ENCODE results near the gene NOM1.

NOM1 gene

DNA sequence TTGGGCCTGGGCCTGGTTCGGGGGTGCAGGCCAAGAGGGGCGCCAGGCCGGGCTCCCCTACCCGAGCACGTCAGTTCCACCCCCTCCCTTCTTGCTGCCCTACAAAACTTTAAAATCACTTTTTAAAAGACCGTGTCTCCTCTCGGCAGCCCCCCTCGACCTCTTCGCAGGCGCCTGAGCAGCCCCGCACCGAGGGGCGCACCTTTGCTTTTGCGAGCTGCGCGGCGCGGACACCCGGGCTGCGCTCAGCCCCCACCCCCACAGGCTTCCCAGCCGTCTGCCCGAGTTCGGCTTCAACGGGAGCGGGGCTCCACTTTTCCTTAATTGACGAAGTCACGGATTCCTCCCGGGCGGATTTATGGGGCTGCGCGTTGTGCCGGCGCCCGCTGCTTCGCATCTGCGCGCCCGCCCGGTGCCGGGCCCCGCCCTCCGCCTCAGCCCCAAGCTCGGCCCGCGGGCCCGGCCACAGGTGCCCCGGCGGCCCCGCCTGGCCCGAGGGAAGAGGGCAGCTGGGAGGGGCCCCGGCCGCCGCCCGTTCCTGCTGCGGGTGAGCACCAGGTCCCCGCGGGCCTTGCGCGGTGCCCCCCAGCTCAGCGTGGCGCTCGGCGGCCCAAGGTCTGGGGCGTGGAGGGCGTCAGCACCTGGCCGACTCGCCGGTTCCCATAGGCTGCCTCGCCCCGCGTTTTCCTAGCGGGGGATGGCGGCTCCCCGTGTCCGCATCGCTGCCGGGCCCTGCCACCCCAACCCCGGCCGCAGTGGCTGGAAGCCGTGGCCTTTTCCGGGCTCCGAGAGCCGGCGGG is 71.8 kb downstream of the NOM1 start:
- H3K4me3 ChIP-seq (replicated peaks; ENCODE audit: low read depth, low read length): no peak overlapping the region
- TF ChIP-seq, protein P1, sequence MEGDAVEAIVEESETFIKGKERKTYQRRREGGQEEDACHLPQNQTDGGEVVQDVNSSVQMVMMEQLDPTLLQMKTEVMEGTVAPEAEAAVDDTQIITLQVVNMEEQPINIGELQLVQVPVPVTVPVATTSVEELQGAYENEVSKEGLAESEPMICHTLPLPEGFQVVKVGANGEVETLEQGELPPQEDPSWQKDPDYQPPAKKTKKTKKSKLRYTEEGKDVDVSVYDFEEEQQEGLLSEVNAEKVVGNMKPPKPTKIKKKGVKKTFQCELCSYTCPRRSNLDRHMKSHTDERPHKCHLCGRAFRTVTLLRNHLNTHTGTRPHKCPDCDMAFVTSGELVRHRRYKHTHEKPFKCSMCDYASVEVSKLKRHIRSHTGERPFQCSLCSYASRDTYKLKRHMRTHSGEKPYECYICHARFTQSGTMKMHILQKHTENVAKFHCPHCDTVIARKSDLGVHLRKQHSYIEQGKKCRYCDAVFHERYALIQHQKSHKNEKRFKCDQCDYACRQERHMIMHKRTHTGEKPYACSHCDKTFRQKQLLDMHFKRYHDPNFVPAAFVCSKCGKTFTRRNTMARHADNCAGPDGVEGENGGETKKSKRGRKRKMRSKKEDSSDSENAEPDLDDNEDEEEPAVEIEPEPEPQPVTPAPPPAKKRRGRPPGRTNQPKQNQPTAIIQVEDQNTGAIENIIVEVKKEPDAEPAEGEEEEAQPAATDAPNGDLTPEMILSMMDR (IDR thresholded peaks at IDR 0.05; ENCODE audit: low read length, missing control alignments): no peak
- DNase-seq (ENCODE audit: low read depth): no peak

DNA sequence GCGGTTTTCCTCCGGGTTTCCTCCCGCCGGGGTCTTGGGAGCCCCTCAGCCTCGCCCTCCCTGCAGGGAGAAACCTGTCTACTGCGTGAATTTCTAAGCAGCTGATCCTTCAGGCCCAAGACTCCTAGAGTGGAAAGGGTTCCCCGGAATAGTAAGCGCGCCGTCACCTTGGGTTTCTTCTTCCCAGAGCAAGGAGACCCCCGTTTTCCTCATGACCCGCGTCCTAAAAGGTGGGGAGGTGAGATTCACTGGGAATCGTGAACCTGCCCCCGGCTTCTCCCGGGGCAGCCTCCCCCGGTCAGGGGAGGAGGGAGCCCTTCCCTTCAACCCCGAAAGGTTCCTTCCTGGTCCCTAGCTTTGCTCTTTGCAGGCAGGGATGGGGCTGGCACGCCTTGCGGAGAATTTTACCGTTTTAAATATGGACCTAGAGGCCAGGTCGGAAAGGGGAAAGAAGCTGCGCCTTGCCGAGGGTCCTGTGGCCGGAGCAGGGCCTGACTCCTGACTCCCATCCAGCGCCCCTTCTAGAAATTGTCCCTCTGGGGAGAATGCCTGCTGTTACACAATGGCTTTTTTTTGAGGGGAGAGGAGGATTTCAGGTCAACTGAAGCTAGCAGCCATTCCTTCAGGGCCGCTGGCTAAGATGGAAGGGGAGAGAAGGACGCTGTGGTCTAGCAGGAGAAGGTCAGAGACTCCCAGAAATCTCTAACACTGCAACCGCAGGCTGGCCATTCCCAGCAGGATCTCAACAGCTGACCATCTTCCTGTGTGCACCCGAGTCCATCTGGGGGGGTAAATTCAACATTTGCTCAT is 72.6 kb downstream of the NOM1 start:
- TF ChIP-seq, protein P1 (IDR thresholded peaks at IDR 0.05; ENCODE audit: low read length, missing control alignments): no peak
- no peak overlapping the region for H3K4me3 ChIP-seq (replicated peaks; ENCODE audit: low read depth, low read length)
- no peak for DNase-seq (ENCODE audit: low read depth)

Measured in fibroblast of pulmonary artery (primary cell).